MCF 10A (cell line): ENCODE measurements around the gene LRP8. TPM values are rescaled to one million over a fixed set of nuclear protein-coding genes. Genes with fewer than 3 reads are reported as not detected.

Experiments used
- BruUV-seq: library from RNA; stranded (reverse); fragments of 400-500 nt; replicated peaks from 2 replicates; lab custom pipeline; 2021; lab: Mats Ljungman, UMichigan
- CTCF ChIA-PET: fragments of 300-600 bp; sonication (Branson Sonifier 250); formaldehyde crosslinking; extraction: SDS; loops from one replicate; lab custom pipeline; 2021; ENCODE audit warnings: antibody characterized with exemption, inconsistent platforms; lab: Yijun Ruan, JAX
- POLR2A ChIA-PET: fragments of 300-600, 350-650 bp; sonication (Branson Sonifier 250); formaldehyde crosslinking; extraction: SDS; loops from one replicate; lab custom pipeline; 2020; ENCODE audit warnings: antibody characterized with exemption, inconsistent platforms; lab: Yijun Ruan, JAX
- DNase-seq: peaks from one replicate; pipeline ENCODE4 v3.0.0-alpha.2; 2018; ENCODE audit not compliant: unreplicated experiment
- H3K27ac Mint-ChIP-seq: one replicate; pipeline ENCODE4 v1.8.0; 2022; ENCODE audit warnings: mild to moderate bottlenecking, low read depth, mixed read lengths; ENCODE audit not compliant: unreplicated experiment
- H3K27me3 Mint-ChIP-seq: one replicate; pipeline ENCODE4 v1.8.0; 2022; ENCODE audit warnings: mixed read lengths; ENCODE audit not compliant: insufficient read depth, unreplicated experiment
- H3K36me3 Mint-ChIP-seq: one replicate; pipeline ENCODE4 v1.8.0; 2022; ENCODE audit warnings: mild to moderate bottlenecking, moderate library complexity, mixed read lengths; ENCODE audit not compliant: insufficient read depth, unreplicated experiment
- H3K4me1 Mint-ChIP-seq: one replicate; pipeline ENCODE4 v1.8.0; 2022; ENCODE audit warnings: mixed read lengths; ENCODE audit not compliant: insufficient read depth, unreplicated experiment
- H3K4me3 Mint-ChIP-seq: one replicate; pipeline ENCODE4 v1.8.0; 2022; ENCODE audit warnings: mild to moderate bottlenecking, moderate library complexity, mixed read lengths; ENCODE audit not compliant: unreplicated experiment
- H3K9me3 Mint-ChIP-seq: one replicate; pipeline ENCODE4 v1.8.0; 2022; ENCODE audit warnings: mixed read lengths; ENCODE audit not compliant: unreplicated experiment
- CTCF ChIP-seq: fragments of 200-600 bp; IDR thresholded peaks from one replicate; pipeline ENCODE4 v1.8.0; 2022; ENCODE audit warnings: antibody characterized with exemption, mild to moderate bottlenecking; ENCODE audit not compliant: unreplicated experiment
- intact Hi-C: fragments of 100-400 bp; cut with micrococcal nuclease; formaldehyde crosslinking; loops from 2 replicates; pipeline ENCODE4 v1.14.1; 2022
- total RNA-seq: library from RNA; stranded (reverse); gene quantifications from 2 replicates; pipeline ENCODE4 v1.2.3, GENCODE V29; 2022

LRP8 gene
- total RNA-seq, 1 experiment from 2014 or later = 21.8 TPM

- no peaks in the 10 kb centered on the region for H3K4me1 Mint-ChIP-seq
- H3K27ac Mint-ChIP-seq = no peak overlapping the region
- ChIA-PET CTCF (interaction anchor here (1.0 kb wide), 1 partner anchor 93 kb away, joined by 3 read pairs; no protein-coding TSS in a partner anchor), POLR2A (interaction anchor here (0.6 kb wide), 1 partner anchor 12 kb away, joined by 3 read pairs; no protein-coding TSS in a partner anchor)
- TF ChIP-seq CTCF = no peak
- no peaks in the 10 kb centered on the region for H3K27me3 Mint-ChIP-seq
- BruUV-seq = no TSS peak
- H3K9me3 Mint-ChIP-seq = no peaks in the 10 kb centered on the region
- H3K4me3 Mint-ChIP-seq = no peak overlapping the region
- no peaks in the 10 kb centered on the region for H3K36me3 Mint-ChIP-seq
- DNase-seq = no peak
- intact Hi-C loops = no loop called here
These were observed 43.3 kb upstream of the LRP8 start for GRCh38 chr1:53371121-53371666.

GRCh38 chr1:53370369-53370961 is 42.6 kb upstream of the LRP8 start:
- Mint-ChIP-seq H3K9me3 (no peaks in the 10 kb centered on the region), H3K27me3 (no peaks in the 10 kb centered on the region), H3K36me3 (no peaks in the 10 kb centered on the region), H3K27ac (no peak overlapping the region), H3K4me1 (no peaks in the 10 kb centered on the region), H3K4me3 (no peak overlapping the region)
- POLR2A ChIA-PET = no interaction called here
- intact Hi-C loops = no loop called here
- no TSS peak for BruUV-seq
- CTCF ChIA-PET = no interaction called here
- DNase-seq = no peak
- TF ChIP-seq CTCF = no peak

- Mint-ChIP-seq H3K27ac (no peak overlapping the region), H3K4me3 (no peak overlapping the region), H3K4me1 (no peaks in the 10 kb centered on the region), H3K9me3 (no peaks in the 10 kb centered on the region), H3K27me3 (no peaks in the 10 kb centered on the region), H3K36me3 (no peaks in the 10 kb centered on the region)
- no peak for DNase-seq
- CTCF ChIA-PET = interaction anchor here (0.6 to 0.7 kb wide), 2 partner anchors 730 to 919 kb away, joined by 3 read pairs; no protein-coding TSS in a partner anchor
- TF ChIP-seq CTCF = no peak
- BruUV-seq = no TSS peak
- intact Hi-C loops = no loop called here
- POLR2A ChIA-PET = interaction anchor here (0.6 kb wide), 1 partner anchor 836 kb away, joined by 4 read pairs; no protein-coding TSS in a partner anchor
These were observed 41.9 kb upstream of the LRP8 start for GRCh38 chr1:53369761-53370160.

- intact Hi-C loops = no loop called here
- no peaks in the 10 kb centered on the region for H3K9me3 Mint-ChIP-seq
- no peaks in the 10 kb centered on the region for H3K4me1 Mint-ChIP-seq
- ChIA-PET CTCF (interaction anchor here (0.6 to 0.7 kb wide), 2 partner anchors 730 to 920 kb away, joined by 3 read pairs; no protein-coding TSS in a partner anchor), POLR2A (interaction anchor here (0.6 kb wide), 1 partner anchor 837 kb away, joined by 4 read pairs; no protein-coding TSS in a partner anchor)
- no peak for DNase-seq
- BruUV-seq = no TSS peak
- TF ChIP-seq CTCF = no peak
- H3K36me3 Mint-ChIP-seq = no peaks in the 10 kb centered on the region
- no peaks in the 10 kb centered on the region for H3K27me3 Mint-ChIP-seq
- H3K4me3 Mint-ChIP-seq = no peak overlapping the region
- no peak overlapping the region for H3K27ac Mint-ChIP-seq
These were observed 41.3 kb upstream of the LRP8 start for GRCh38 chr1:53369034-53369750.
